ENCODE data around the gene DLG4. TPM values are rescaled to one million over a fixed set of nuclear protein-coding genes. Genes with fewer than 3 reads are reported as not detected.
A peak's percentile ranks its signal among the peaks of the same experiment; 100 is the strongest.
"Not testable (repeated sequence)": the region's sequence is repeated elsewhere in the genome, so short reads cannot be mapped to it uniquely, and the experiment has no call there.

The DLG4 gene
- total RNA-seq, 1 donor from 2014 or later, result 16.0 TPM

DNA sequence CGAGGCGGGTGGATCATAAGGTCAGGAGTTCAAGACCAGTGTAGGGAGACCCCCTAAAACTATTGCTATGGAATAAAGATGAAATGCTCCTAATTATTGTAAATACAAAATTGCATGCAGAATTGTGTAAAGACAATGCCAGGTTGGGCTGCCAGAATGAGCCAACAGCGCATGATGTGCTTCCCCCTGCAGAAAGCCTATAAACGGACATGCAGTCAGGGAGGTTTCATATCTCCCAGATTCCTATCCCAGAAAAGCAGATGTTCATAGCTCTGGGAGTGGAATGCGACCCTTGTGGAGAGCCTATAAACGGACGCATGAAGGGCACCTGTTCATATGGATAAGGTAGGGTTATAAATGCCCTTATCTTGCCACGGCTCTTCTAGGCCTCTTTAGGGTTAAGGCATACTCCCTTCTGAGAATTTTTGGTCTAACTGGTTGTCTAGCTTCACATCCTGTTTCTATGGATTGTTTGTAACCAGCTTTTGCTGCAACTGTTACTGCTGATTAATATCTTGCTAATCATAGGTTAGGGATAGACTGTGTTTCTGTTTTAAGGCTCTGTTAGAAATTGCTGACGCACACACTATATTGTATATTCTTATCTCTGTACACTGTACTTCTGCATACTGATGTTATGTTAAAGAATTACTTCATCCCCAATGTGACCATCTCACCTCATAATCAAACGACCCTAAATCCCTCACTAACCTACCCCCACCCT lies 50.6 kb downstream of the DLG4 start:
- not testable (repeated sequence) for DNase-seq (ENCODE audit: low spot score)

DNA sequence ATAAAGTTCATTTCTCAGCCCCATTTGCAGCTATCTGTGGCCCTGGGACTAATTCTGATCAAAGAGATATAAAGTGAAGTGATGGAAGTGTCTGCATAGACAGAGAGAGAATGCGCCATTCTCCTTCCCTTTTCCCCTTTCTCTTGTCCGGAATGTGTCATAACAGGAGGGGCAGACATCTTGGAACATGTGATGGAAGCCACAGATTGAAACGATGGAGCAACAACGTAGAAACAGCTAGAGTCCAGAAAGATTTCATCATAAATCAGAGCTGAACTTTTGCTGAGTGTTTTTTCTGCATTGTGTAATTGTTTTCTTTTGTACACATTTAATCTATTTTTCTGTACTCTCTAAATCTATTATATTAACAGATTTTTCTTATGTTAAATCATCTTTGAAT lies 51.8 kb downstream of the DLG4 start:
- DNase-seq (ENCODE audit: low spot score), result no peak

DNA sequence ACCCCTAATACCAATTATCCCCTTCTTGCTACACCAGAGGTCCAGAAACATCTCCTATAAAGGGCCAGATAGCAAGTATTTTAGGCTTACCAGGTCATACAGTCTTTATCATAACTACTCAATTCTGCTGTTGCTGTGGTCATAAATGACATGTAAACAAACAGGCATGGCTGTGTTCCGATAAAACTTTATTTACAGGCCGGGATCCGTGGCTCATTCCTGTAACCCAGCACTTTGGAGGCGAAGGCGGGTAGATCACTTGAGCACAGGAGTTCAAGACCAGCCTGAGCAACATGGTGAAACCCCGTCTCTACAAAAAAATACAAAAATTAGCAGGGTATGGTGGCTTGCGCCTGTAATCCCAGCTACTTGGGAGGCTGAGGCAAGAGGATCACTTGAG lies 52.8 kb downstream of the DLG4 start:
- no peak for DNase-seq (ENCODE audit: low spot score)

DNA sequence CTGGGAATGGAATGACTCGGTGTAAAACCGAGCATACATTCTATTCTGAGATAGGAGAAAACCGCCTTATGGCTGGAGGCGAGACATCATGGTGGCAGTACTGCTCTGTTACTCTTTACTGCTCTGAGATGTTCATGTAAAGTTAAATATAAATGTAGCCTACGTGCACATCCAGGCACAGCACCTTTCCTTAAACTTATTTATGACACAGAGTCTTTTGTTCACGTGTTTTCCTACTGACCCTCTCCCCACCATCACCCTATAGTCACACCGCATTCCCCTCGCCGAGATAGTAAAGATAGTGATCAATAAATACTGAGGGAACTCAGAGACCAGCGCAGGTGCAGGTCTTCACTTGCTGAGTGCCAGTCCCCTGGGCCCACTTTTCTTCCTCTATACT lies 60.1 kb downstream of the DLG4 start:
- not testable (repeated sequence) for DNase-seq (ENCODE audit: low spot score)

DNA sequence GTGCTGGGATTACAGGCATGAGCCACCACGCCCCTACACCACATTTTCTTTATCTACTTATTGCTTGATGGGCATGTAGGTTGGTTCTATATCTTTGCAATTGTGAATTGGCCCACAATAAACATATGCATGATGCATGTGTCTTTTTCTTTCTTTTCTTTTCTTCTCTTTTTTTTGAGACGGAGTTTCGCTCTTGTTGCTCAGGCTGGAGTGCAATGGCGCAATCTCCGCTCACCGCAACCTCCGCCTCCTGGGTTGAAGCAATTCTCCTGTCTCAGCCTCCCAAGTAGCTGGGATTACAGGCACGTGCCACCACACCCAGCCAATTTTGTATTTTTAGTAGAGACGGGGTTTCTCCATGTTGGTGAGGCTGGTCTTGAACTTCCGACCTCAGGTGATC lies 61.2 kb downstream of the DLG4 start:
- DNase-seq (ENCODE audit: low spot score), result not testable (repeated sequence)

DNA sequence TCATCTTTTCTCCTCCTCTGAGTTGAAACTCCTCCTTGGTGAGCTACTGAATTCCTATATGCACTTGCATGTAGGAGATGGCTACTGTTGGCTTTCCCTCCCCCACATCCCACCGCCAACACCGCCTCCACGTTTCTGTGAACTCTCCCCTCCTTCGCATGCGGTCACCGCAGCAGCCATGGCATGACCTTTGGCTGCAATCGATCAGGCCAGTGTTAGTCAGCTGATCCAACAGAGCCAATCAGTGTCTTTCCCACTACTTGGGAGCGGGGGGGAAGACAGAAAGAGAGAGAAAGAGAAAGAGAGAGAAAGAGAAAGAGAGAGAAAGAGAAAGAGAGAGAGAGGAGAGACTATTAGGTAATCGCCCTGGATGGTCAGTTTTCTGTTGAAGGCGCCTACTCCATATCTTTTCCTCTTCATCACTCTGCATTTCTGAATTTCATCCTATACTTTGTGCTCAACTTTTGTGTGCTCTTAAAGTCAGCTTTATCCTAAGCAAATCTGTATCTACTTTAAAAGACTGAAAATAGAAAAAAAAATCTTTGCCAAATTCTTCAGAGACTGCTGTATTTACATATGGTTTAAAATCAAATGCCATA lies 63.2 kb downstream of the DLG4 start:
- no peak for DNase-seq (ENCODE audit: low spot score)

DNA sequence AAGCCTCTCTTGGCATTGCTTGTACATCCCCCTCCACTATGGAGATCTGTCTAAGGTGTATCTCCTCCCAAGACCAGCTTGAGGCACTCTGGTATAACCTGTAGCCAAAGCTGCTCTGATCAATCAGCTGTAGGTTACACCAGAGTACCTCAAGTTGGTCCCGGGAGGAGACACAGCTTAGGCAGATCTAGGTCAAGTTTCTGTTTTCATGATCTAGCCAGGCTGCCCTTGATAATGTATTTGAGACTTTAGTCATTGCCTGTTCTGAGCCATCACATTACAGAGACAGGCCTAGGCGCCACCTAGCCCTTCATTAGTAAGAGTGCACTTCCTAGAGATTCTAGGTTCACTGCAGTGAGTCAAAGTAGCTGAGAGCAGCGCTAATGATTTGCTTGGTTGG lies 71.9 kb downstream of the DLG4 start:
- DNase-seq (ENCODE audit: low spot score), result no peak

DNA sequence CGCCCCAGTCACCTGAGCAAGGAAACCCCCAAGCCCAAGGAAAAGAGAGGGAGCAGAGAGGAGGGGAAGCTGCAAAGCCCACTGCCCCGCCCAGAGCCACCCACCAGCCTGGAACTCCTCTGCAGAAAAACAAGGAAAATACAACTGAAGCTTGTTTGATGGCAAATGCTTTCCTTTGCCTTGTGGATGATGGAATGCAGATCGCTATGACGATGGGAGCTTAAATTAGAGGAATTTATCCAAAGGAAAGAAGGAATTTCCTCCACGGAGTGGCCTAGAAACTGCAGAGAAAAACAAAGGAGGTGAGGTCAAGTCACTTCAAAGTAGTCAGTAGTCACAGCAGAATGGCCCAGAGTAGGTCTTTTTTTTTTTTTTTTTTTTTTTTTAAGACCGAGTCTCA lies 73.5 kb downstream of the DLG4 start:
- DNase-seq (ENCODE audit: low spot score), result no peak

DNA sequence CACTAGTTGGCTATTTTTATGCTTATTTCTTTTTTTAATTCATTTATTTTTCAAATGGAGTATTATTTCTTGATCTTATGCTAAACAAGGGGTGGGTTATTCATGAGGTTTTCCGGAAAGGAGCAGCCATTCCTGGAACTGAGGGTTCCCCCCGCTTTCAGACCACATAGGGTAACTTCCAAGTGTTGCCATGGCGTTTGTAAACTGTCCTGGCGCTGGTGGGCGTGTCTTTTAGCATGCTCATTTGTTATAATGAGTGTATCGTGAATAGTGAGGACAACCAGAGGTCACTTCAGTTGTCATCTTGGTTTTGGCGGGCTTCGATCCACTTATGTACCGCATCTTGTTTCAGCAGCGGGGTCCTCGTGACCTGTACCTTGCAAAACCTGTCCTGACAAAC lies 75.4 kb downstream of the DLG4 start:
- no peak for DNase-seq (ENCODE audit: low spot score)

DNA sequence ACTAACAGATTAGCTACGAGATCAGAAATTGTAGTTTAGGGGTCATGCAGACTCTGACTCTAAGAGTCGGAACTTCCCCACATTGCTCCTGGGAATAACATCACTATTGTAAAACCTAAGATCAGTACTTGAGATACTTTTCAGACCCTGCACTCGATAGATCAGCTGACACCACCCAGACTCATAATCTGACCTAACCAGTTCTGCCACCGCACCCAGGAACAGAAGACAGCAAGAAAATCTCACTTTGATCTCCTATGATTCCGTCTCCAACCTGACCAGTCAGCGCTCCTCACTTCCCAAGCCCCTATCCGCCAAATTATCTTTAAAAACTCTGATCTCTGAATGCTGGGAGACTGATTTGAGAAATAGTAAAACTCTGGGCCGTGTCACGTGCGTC lies 77.8 kb downstream of the DLG4 start:
- DNase-seq (ENCODE audit: low spot score), result peak; percentile 18

DNA sequence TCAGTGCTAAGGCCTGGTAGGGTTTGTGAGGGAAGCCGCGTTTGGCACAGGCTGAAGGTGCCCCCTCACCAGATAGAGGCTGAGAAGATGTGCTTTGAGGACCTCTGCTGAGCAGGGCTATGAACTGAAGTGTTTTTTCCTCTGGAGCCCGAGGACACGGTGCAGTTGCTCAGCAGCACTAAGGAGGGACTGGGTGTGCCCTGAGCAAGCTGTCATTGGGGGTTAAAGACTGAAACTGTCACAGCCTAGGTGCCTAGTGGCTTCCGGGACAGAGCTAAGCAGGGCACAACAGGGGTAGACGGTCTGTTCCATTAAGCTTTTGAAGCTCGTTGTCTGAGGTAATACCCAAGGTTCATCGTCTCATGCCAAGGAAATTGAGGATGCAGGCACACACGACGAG lies 80.2 kb downstream of the DLG4 start:
- DNase-seq (ENCODE audit: low spot score), result no peak

DNA sequence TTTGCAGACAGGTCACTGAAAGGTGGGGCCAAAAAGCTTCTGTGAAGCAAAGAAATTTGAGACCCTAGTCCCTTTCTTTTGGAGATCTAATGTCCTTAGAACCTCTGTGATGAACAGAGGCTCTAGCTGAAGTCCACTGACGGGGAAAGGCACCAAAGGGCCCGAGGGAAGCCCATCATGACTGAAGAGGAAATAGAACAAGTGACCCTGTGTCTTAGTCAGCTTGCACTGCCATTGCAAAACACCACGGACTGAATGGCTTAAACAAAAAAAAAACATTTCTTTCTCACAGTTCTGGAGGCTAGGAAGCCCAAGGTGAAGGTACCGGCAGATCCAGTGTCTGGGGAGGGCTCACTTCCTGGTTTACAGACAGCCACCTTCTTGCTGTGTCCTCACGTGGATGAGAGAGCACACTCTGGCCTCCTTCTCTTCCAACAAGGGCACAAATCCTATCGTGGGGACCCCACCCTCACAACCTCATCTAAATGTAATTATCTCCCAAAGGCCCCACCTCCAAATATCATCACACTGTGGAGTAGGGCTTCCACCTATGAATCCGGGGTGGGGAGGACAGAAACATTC lies 80.7 kb downstream of the DLG4 start:
- no peak for DNase-seq (ENCODE audit: low spot score)

DNA sequence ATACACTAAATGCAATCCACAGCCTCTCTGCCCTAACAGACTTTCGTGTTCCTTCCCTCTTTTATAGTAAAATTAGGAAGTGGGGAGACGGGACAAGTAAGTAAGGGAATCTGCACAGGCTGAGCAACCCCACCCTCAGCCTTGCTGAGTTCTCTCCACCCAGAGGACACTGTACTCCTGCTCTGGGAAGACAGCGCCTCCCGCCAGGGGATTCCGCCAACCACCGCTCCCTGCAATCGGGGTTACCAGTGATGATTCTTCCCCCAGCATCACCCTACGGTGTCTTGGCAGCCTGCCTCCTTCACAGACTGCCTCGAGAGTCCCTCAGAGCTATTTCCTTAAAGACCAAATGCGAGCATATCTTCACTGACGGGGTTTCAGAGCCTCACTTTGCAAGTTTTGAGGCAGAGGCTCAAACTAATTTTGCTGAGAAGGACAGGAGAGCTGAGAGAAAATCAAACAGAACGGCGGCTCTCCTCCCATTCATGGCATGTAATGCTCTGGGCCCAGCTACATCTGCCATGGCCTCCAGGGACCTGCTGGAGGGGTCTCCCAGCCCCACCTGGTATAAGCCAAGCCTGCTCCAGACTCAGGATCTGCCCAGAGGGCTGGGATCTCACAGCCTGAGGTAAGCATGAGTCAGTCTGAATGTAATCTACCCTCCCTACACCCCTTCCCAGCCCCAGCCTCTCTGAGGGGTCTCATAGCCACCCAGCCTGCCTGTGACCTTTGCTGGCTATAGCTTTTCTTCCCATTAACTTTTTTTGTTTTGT lies 82.3 kb downstream of the DLG4 start:
- no peak for DNase-seq (ENCODE audit: low spot score)

Small RNA genes within 50 kb of the gene (microRNA-seq; reads per million reads assigned to microRNA genes)
- gene MIR324 (ENCODE audit: borderline number of aligned reads), result 1,226 reads per million, percentile 80 among the genes with 10 or more reads in this experiment

Other genes starting within 250 kb of the DLG4 start
- gene ALOX12, start 223.8 kb downstream of the DLG4 start, total RNA-seq, result 0.16 TPM
- 243 TPM for gene RNASEK, start 207.2 kb downstream of the DLG4 start, total RNA-seq
- gene BCL6B, start 196.8 kb downstream of the DLG4 start, total RNA-seq, result 32.2 TPM
- gene SLC16A13, start 183.8 kb downstream of the DLG4 start, total RNA-seq, result 2.9 TPM
- gene SLC16A11, start 175.7 kb downstream of the DLG4 start, total RNA-seq, result 0.84 TPM
- 20.6 TPM for gene CLEC10A, start 139.6 kb downstream of the DLG4 start, total RNA-seq
- 3.3 TPM for gene ASGR2, start 105.0 kb downstream of the DLG4 start, total RNA-seq
- gene ASGR1, start 40.5 kb downstream of the DLG4 start, total RNA-seq, result 2.2 TPM
- gene ACADVL, start 102 bp upstream of the DLG4 start, total RNA-seq, result 1,052 TPM
- 24.7 TPM for gene DVL2, start 14.7 kb upstream of the DLG4 start, total RNA-seq
- gene PHF23, start 19.6 kb upstream of the DLG4 start, total RNA-seq, result 47.4 TPM
- gene GABARAP, start 22.6 kb upstream of the DLG4 start, total RNA-seq, result 468 TPM
- gene CTDNEP1, start 31.9 kb upstream of the DLG4 start, total RNA-seq, result 120 TPM
- 44.1 TPM for gene ELP5, start 32.4 kb upstream of the DLG4 start, total RNA-seq
- gene CLDN7, start 42.6 kb upstream of the DLG4 start, total RNA-seq, result 5.6 TPM
- 8.1 TPM for gene SLC2A4, start 61.9 kb upstream of the DLG4 start, total RNA-seq
- 2.3 TPM for gene YBX2, start 74.8 kb upstream of the DLG4 start, total RNA-seq
- 503 TPM for gene EIF5A, start 87.8 kb upstream of the DLG4 start, total RNA-seq
- gene GPS2, start 95.5 kb upstream of the DLG4 start, total RNA-seq, result 51.2 TPM
- 25.4 TPM for gene NEURL4, start 109.5 kb upstream of the DLG4 start, total RNA-seq
- 18.8 TPM for gene ACAP1, start 116.7 kb upstream of the DLG4 start, total RNA-seq
- gene KCTD11, start 132.3 kb upstream of the DLG4 start, total RNA-seq, result 11.9 TPM
- not detected for gene TMEM95, start 135.3 kb upstream of the DLG4 start, total RNA-seq
- 0.71 TPM for gene TNK1, start 161.3 kb upstream of the DLG4 start, total RNA-seq
- gene PLSCR3, start 174.7 kb upstream of the DLG4 start, total RNA-seq, result 42.6 TPM
- 68.7 TPM for gene TMEM256, start 184.3 kb upstream of the DLG4 start, total RNA-seq
- 21.0 TPM for gene NLGN2, start 188.0 kb upstream of the DLG4 start, total RNA-seq
- not detected for gene SPEM1, start 200.5 kb upstream of the DLG4 start, total RNA-seq
- not detected for gene SPEM2, start 205.8 kb upstream of the DLG4 start, total RNA-seq
- gene SPEM3, start 209.0 kb upstream of the DLG4 start, total RNA-seq, result not detected
- gene TMEM102, start 215.6 kb upstream of the DLG4 start, total RNA-seq, result 3.2 TPM
- gene FGF11, start 219.7 kb upstream of the DLG4 start, total RNA-seq, result 2.4 TPM
- gene CHRNB1, start 225.2 kb upstream of the DLG4 start, total RNA-seq, result 6.8 TPM

All from mesenteric fat pad (tissue), 1 donor.